Measurements from ENCODE around the gene STUB1. TPM values are rescaled to one million over a fixed set of nuclear protein-coding genes. Genes with fewer than 3 reads are reported as not detected.

STUB1 gene
- total RNA-seq, 1 donor from 2014 or later = 98.9 TPM

- TF ChIP-seq CTCF (IDR thresholded peaks at IDR 0.05) = no peak
- Histone ChIP-seq H3K27me3 (no peaks in the 10 kb centered on the region), H3K4me1 (peaks cover 37% of the 10 kb centered on the region), H3K9me3 (no peaks in the 10 kb centered on the region), H3K36me3 (peaks cover 17% of the 10 kb centered on the region), H3K27ac (no peak overlapping the region), H3K4me3 (peak overlapping the region; percentile 70)
- intact Hi-C loops (cut with DNase I) = no loop called here
- ATAC-seq = no peak
- DNase-seq = no peak
Observed at GRCh38 chr16:681746-682427, 1.7 kb downstream of the STUB1 start.

GRCh38 chr16:682493-683395 lies 2.5 kb downstream of the STUB1 start:
- H3K36me3 ChIP-seq = peaks cover 17% of the 10 kb centered on the region
- no peak for ATAC-seq
- peaks cover 37% of the 10 kb centered on the region for H3K4me1 ChIP-seq
- no peak for TF ChIP-seq CTCF (IDR thresholded peaks at IDR 0.05)
- H3K27me3 ChIP-seq = no peaks in the 10 kb centered on the region
- H3K27ac ChIP-seq = no peak overlapping the region
- no peak for DNase-seq
- peak overlapping the region; percentile 75 for H3K4me3 ChIP-seq
- H3K9me3 ChIP-seq = no peaks in the 10 kb centered on the region
- intact Hi-C loops (cut with DNase I) = no loop called here

GRCh38 chr16:683396-684070 lies 3.3 kb downstream of the STUB1 start:
- Histone ChIP-seq H3K4me1 (peaks cover 38% of the 10 kb centered on the region), H3K27ac (peak overlapping the region; percentile 86), H3K27me3 (no peaks in the 10 kb centered on the region), H3K9me3 (no peaks in the 10 kb centered on the region), H3K4me3 (peak overlapping the region; percentile 75), H3K36me3 (peaks cover 17% of the 10 kb centered on the region)
- DNase-seq (no peak), ATAC-seq (no peak)
- intact Hi-C loops (cut with DNase I) = no loop called here
- TF ChIP-seq CTCF (IDR thresholded peaks at IDR 0.05) = no peak

GRCh38 chr16:684071-684794 lies 4.0 kb downstream of the STUB1 start, which contains the start of gene JMJD8:
Gene JMJD8, minus strand, starts transcription at chr16:684334. Its CDS starts 15 bp downstream, at chr16:684319.
- no peak for TF ChIP-seq CTCF (IDR thresholded peaks at IDR 0.05)
- Histone ChIP-seq H3K9me3 (no peaks in the 10 kb centered on the region), H3K4me3 (peak within 1 kb of the TSS; percentile 75), H3K4me1 (peaks cover 45% of the 10 kb centered on the region), H3K36me3 (peaks cover 17% of the 10 kb centered on the region), H3K27ac (peak within 1 kb of the TSS; percentile 86), H3K27me3 (no peaks in the 10 kb centered on the region)
- DNase-seq (peak; percentile 99), ATAC-seq (peak; percentile 76)
- intact Hi-C loops (cut with DNase I) = no loop called here

Data from upper lobe of right lung (tissue), 1 donor.